Ishikawa (cell line): ENCODE data around the gene FGD6.

Source experiments
- CREB1 ChIP-seq: IDR thresholded peaks from 2 replicates; pipeline ENCODE4 v1.6.1; 2012; ENCODE audit warnings: low read depth
- EGR1 ChIP-seq: IDR thresholded peaks from 2 replicates; pipeline ENCODE4 v1.6.1; 2012
- EP300 ChIP-seq: IDR thresholded peaks from 2 replicates; pipeline ENCODE4 v1.6.1; 2012; ENCODE audit warnings: borderline replicate concordance
- RAD21 ChIP-seq: IDR thresholded peaks from 2 replicates; pipeline ENCODE4 v1.6.1; 2012; ENCODE audit warnings: low read depth
- TAF1 ChIP-seq: IDR thresholded peaks from 2 replicates; pipeline ENCODE4 v1.6.1; 2012; ENCODE audit warnings: low read depth, mild to moderate bottlenecking

DNA sequence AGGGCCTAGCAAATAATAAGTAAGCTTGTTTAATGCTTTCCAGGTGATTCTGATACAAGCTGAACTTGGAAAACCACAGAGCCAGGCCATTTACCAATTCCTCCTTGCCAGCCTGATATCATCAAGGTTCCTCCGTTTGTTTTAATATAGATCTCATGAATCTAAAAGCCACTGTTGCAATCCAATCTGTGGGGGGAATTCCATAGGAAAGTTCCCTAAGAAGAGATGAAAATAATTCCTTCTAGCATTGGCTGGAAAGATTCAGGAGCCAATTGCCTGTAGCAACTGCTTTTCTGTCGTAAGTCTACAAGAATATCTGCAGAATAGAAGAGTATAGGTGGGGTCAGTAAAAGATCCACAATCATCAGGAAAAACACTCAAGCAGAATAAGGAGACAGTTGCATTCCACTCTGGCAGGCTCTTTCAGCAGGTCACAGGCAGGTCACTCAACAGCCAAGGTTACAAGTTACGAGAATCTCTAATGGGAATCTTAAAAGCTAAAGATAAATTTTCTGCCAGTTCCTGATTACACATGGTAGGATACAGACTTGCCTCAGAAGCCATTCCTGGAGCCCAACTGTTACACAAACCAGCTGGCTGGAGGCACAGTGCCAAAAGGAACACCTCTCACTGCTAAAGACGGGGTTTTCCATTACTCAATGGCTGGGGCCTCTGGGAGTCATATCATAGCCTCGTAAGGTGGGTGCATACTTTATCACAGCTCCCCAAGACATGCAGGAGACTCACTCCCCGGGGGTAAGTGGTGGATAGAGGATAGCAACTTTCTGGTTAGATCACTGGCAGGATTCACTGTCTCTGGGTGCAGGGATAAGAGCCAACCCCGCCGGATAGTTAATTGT, 43.6 kb downstream of the FGD6 start:
- no peak for TF ChIP-seq EP300
- TF ChIP-seq TAF1: no peak
- TF ChIP-seq EGR1: no peak
- no peak for TF ChIP-seq RAD21
- TF ChIP-seq CREB1: no peak
